Activated T-cell treated with anti-CD3 and anti-CD28 coated beads, Interleukin-2, amount 50 U/mL, for 48 hours (primary cell): Measurements from ENCODE around the gene FBLN7.
"Not testable (repeated sequence)": the region's sequence is repeated elsewhere in the genome, so short reads cannot be mapped to it uniquely, and the experiment has no call there.

Experiments used
- DNase-seq, 2 experiments: peaks; one replicate each; pipeline ENCODE4 v3.0.0-alpha.2; 2020

The FBLN7 gene, protein sequence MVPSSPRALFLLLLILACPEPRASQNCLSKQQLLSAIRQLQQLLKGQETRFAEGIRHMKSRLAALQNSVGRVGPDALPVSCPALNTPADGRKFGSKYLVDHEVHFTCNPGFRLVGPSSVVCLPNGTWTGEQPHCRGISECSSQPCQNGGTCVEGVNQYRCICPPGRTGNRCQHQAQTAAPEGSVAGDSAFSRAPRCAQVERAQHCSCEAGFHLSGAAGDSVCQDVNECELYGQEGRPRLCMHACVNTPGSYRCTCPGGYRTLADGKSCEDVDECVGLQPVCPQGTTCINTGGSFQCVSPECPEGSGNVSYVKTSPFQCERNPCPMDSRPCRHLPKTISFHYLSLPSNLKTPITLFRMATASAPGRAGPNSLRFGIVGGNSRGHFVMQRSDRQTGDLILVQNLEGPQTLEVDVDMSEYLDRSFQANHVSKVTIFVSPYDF

GRCh38 chr2:112138159-112139032, at the start of gene FBLN7:
TSS of gene FBLN7 (plus strand) at chr2:112138385. CDS start at chr2:112138656, 271 bp downstream.
- DNase-seq = no peak

GRCh38 chr2:112089375-112089774, 48.8 kb upstream of the FBLN7 start:
- DNase-seq = no peak

DNA sequence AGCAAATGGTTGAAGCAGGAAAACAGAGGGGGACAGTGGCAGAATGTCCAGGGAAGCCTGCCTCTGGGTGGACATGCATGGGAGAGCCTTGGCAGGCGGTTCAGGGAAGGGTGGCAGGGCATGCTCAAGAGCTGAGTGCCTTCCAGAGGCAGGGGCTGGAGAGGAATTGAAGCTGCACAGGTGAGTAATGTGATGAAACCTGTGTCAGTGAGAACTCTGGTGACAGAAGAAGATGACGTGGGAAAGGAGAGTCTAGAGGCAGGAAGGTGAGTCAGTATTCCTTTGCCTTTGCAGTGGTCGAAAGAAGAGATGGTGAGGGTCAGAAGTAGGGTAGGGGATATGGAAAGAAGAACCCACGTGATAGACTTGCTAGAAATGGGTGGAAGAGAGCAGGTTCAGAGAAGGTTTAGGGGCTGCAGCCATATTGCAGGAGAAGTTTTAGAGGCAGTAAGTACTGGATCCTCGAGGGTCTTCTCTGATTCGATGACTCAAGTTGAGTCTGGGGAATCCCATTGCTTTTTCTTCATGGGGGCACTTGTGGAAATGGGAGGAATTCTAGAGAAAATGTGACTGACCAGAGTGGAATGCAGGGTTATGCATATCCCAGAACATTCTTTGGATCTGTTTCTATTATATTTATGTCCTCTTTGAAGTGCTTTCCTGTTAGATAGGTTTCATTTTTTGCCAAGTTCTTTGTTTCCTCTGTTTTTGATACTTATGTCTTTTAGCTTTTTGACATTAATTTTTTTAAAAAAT, 45.7 kb upstream of the FBLN7 start:
- DNase-seq = no peak

DNA sequence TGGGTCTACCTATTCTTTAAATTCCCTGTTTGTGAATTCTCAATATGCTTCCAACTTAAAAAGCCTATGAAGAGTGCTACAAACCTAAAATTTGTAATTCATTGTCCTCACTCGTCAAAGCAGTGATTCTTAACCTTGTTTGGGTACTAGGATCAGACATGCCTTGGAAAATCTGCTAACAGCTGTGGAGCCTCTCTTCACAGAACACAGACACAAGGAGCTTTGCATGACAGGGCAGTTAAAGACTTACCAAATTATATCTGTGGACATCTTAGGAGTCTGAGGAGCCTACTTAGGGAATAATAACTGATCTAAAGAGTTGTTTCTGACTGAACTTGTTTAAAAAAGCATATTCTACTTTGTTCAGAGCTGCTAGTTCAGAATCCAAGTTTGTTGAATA, 45.0 kb upstream of the FBLN7 start:
- no peak for DNase-seq

- no peak for DNase-seq
Observed at GRCh38 chr2:112095681-112096080, 42.5 kb upstream of the FBLN7 start.

DNA sequence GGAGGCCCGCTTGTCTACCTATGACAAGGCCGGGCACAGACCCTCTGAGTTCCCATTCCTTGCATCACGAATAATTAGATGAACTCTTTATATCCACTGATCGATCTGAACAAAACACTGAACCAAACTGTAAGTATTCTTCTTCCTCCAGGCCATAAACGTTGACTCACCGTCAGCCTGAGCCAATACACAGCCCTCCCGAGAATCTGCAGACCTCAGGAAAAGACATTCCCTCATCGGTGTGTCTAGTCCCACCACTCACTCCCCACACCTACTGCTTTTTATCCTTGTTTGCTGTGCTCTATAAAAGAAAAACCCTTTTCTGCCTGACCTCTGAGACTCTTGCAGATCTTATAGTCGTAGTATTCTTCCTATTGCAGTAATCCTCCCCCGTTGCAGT, 42.1 kb upstream of the FBLN7 start:
- DNase-seq = no peak

GRCh38 chr2:112108178-112108832, 29.9 kb upstream of the FBLN7 start:
- no peak for DNase-seq

GRCh38 chr2:112109278-112109677, 28.9 kb upstream of the FBLN7 start:
- DNase-seq = no peak

DNA sequence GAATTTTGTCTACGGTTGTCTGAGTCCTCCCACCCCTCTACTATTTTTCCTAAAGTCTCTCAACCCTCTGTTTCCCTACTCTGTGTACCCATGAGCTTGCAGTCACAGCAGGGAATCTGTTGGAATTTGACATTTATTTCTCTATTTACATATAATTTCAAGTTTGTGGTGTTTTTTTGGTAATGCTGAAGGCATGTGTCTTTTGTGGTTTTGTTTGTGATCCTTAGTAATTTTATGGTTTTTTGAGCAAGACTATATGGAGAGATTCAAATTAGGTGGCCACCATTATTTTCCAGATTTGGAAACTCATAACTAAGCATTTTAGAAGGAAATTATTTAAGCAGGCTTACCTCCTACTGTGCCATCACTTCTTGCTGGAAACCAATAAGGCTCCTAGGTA, 27.2 kb upstream of the FBLN7 start:
- no peak for DNase-seq

GRCh38 chr2:112113354-112113753, 24.8 kb upstream of the FBLN7 start:
- not testable (repeated sequence) for DNase-seq

GRCh38 chr2:112118148-112118547, 20.0 kb upstream of the FBLN7 start:
- DNase-seq = no peak

DNA sequence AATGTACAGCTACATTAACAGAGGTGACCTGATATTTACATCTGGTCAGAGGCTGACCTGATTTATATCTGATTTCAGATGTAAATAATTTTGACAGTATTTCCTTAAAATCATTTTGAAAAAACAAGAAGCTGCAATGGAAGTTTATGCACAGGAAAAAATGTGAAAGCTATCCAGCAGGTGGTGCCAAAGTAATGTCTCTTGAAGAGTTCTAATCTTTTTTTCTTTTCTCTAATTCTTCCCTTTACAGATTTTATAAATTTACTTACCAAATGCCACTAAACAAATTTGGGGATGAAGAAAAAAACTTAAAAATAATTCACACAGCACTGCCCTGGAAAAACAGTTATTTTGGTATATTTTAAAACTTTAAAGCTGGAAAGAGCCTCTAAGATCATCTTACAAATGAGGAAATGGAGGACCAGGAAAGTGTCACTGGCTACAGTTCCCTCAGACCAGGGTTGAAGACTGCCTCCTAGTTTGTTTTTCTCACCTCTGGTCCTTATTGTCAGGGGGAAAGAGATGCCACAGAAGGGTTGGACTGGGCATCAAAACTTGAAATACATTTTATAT, 16.4 kb upstream of the FBLN7 start:
- no peak for DNase-seq

GRCh38 chr2:112129060-112129459, 9.1 kb upstream of the FBLN7 start:
- no peak for DNase-seq

DNA sequence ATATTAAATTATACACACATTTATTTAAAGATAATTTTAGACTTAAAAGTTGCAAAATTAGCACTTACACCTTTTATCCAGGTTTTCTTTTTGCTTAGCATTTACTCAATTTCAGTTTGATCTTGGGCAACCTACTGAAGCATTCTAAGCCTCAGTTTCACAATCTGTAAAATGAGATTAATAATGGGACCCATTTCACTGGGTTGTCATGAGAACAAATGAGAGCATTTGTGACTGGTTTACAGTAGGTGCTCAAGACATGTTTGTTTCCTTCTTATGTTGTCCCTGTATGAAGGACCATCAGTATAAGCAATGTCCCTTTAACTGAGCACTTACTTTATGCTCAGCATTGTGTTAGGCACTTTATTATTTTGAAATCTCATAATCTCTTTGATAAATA, 4.8 kb upstream of the FBLN7 start:
- no peak for DNase-seq

DNA sequence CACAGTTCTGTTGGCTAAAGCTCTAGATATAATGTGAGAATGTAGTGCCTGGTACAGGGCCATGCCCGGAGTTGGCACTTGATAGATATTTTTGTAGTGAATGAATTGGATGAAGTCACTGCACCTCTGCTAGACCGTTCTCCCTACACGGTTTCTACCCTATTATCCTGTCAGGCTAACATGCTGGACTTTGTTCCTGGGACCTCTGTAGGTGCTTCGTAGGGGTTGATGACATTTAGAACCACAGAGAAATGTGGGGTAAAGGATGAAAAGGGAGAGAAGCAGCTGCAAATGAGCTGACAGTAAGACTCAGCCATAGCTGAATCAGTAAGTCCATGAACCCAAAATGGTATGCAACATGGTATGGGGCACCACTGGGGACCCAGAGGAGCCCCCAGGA, 4.1 kb upstream of the FBLN7 start:
- DNase-seq = no peak

DNA sequence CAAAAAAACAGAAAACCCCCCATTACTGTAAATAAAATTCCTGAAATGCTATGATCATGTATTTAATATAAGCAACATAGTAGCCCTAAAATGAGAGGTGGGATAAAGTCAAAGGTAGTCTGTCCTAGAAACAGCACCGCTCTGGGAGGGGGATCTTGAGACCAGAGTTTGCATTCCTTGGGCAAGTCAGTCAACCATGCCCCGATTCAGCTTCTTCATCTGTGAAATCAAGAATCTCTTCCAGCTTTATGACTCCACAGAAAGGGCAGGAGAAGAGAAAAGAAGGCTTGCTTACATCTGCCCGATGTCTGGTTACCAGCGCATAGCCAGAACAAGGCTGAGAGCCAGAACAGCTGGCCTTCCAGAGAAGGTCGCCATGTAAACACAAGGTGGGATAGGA, 2.1 kb upstream of the FBLN7 start:
- no peak for DNase-seq

- DNase-seq = peak in 1 of 2 experiments; percentile 41
Observed at GRCh38 chr2:112137516-112138158, 548 bp upstream of the FBLN7 start.

DNA sequence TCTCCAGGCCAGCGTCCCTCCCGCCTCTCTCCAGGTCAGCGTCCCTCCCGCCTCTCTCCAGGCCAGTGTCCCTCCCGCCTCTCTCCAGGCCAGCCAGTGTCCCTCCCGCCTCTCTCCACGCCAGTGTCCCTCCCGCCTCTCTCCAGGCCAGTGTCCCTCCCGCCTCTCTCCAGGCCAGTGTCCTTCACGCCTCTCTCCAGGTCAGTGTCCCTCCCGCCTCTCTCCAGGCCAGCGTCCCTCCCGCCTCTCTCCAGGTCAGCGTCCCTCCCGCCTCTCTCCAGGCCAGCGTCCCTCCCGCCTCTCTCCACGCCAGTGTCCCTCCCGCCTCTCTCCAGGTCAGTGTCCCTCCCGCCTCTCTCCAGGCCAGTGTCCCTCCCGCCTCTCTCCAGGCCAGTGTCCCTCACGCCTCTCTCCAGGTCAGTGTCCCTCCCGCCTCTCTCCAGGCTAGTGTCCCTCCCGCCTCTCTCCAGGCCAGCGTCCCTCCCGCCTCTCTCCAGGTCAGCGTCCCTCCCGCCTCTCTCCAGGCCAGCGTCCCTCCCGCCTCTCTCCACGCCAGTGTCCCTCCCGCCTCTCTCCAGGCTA, 939 bp downstream of the FBLN7 start:
- not testable (repeated sequence) for DNase-seq

DNA sequence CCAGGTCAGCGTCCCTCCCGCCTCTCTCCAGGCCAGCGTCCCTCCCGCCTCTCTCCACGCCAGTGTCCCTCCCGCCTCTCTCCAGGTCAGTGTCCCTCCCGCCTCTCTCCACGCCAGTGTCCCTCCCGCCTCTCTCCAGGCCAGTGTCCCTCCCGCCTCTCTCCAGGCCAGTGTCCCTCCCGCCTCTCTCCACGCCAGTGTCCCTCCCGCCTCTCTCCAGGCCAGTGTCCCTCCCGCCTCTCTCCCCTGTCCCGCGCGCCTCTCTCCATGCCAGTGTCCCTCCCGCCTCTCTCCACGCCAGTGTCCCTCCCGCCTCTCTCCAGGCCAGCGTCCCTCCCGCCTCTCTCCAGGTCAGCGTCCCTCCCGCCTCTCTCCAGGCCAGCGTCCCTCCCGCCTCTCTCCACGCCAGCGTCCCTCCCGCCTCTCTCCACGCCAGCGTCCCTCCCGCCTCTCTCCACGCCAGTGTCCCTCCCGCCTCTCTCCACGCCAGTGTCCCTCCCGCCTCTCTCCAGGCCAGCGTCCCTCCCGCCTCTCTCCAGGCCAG, 1.5 kb downstream of the FBLN7 start:
- DNase-seq = not testable (repeated sequence)

- no peak for DNase-seq
Observed at GRCh38 chr2:112140205-112140802, 2.1 kb downstream of the FBLN7 start.
